Adrenal gland (tissue), 12 donors: ENCODE results near the gene CDKAL1. TPM values are rescaled to one million over a fixed set of nuclear protein-coding genes. Genes with fewer than 3 reads are reported as not detected.

Source experiments
- DNase-seq, 7 donors: peaks; one replicate each; pipeline ENCODE4 v3.0.0-alpha.2; 2019 to 2020
- H3K27ac ChIP-seq, 5 donors: fragments of 200-600 bp; sonication (generic) in 4 of 5; 1 replicate in 3 of 5; 2 replicates in 2 of 5; pipeline versions ENCODE4 v1.5.1 to v1.8.0; 2016 to 2020; ENCODE audit warnings: mild to moderate bottlenecking in 1 of 5
- H3K27me3 ChIP-seq: fragments of 200-600 bp; 2 replicates; pipeline ENCODE4 v1.8.0; 2021
- H3K36me3 ChIP-seq, 2 donors: fragments of 200-600 bp; replicated peaks in 1 of 2; 1 replicate in 1 of 2; 2 replicates in 1 of 2; pipeline versions ENCODE4 v1.5.1 to v1.8.0; 2018 to 2022
- H3K4me1 ChIP-seq, 2 donors: fragments of 200-600 bp; replicated peaks in 1 of 2; 1 replicate in 1 of 2; 2 replicates in 1 of 2; pipeline versions ENCODE4 v1.5.1 to v1.8.0; 2018 to 2021
- H3K4me3 ChIP-seq, 4 donors: fragments of 200-600 bp; sonication (generic) in 3 of 4; one replicate each; pipeline ENCODE4 v1.5.1; 2016 to 2018
- H3K9me3 ChIP-seq, 3 donors: fragments of 200-600 bp; sonication (generic) in 1 of 3; replicated peaks in 1 of 3; 1 replicate in 2 of 3; 2 replicates in 1 of 3; pipeline versions ENCODE4 v1.5.1 to v1.8.0; 2016 to 2021
- POLR2A ChIP-seq, 2 donors: fragments of 450-650 bp; IDR thresholded peaks; one replicate each; pipeline ENCODE4 v1.6.1; 2017; ENCODE audit warnings: antibody characterized with exemption in 2 of 2, mild to moderate bottlenecking in 2 of 2, moderate library complexity in 1 of 2
- WGBS, 4 donors: extraction: QIAGEN DNeasy Blood & Tissue Kit in 2 of 4; methylation state at CpG; one replicate each; pipeline versions ENCODE4 v1.1.5 to v1.1.7; 2013 to 2017; 5-methylcytosine and 5-hydroxymethylcytosine counted together
- intact Hi-C, 2 donors: fragments of 100-400 bp; cut with DNase I; formaldehyde crosslinking; loops; one replicate each; pipeline versions ENCODE4 v1.14.1 to v1.15.0; 2022 to 2023
- polyA plus RNA-seq, 3 donors: library from polyadenylated mRNA; stranded (reverse); fragments of 200-250 nt in 2 of 3; fragments of 350-450 nt in 1 of 3; fragmentation: Illumina TruSeq in 1 of 3; extraction: RNeasy Lipid Tissue Mini Kit (QIAGEN cat#74804) in 1 of 3; gene quantifications; one replicate each; pipeline ENCODE4 v1.2.3, GENCODE V29; 2013 to 2014
- total RNA-seq, 9 donors: library from RNA; depleted of rRNA in 4 of 9; stranded (reverse); fragments of >200 nt in 4 of 9; fragments of 120-200 nt in 1 of 9; fragmentation: NEBNext Ultra II Directional in 1 of 9; extraction: Animal tissue kit (Norgen Biotek cat#: 25700) in 1 of 9; gene quantifications; one replicate each; pipeline versions ENCODE4 v1.1.0 to v1.2.4, GENCODE V29; 2013 to 2023
- TF ChIP-seq, protein P1 (sequence below), 6 experiments: fragments of 450-650 bp in 4 of 6; fragments of 200-600 bp in 2 of 6; sonication (generic) in 1 of 6; IDR thresholded peaks; 1 replicate in 5 of 6; 2 replicates in 1 of 6; pipeline versions ENCODE4 v1.5.1 to v1.8.0; 2016 to 2021; ENCODE audit warnings: antibody characterized with exemption in 6 of 6, mild to moderate bottlenecking in 2 of 6, moderate library complexity in 1 of 6
- donor health status: healthy with polysubstance abuse.
- donor health status: Bipolar disorder and iron deficiency.
- donor health status: DM: yes; HTN: yes; CAD: no.
- donor health status: DM: no; HTN: no; CAD: no.
- donor health status: DM: no; HTN: no; CAD: no.
- donor health status: DM: yes; HTN: yes; CAD: no.

The CDKAL1 gene
- total and polyA plus RNA-seq, 12 donors, result 3.9 to 21.1 (median 10.6) TPM

DNA sequence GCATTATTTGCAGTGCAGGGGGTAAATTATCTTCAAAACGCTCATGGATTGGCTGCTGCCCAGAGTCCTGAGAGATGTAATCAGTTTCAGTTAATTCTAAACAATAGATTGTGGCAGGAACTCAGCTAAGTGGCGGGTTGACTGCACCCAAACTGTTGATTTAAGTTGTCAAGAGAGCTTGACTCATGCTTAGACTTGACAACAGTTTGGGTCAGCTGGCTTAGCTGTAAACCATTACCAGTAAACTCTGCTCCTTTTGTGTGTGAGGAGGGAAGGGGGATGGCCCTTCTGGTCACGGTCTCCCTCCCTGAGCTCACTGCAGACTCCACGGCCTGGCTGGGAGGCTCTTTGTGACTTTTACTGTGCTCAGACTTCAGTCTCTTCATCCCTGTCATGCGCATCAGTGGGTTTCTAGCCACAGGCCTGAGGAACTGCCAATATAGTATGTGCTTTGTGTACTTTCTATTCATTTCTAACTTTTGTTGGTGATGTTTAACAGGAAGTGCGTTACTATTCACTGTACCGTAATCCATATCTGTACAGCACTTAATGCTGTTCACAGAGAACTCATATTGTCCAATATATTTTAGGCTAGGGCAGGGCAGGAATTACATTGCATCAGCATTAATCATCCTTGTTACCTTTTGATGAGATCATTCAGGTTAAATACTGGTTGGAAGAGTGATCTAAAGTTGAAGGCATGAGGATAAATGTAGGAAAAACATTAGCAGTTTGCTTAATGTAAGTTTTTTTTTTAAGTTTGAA is 488.3 kb downstream of the CDKAL1 start:
- H3K4me3 ChIP-seq, result no peak overlapping the region
- no peaks in the 10 kb centered on the region for H3K36me3 ChIP-seq
- no peaks in the 10 kb centered on the region for H3K27me3 ChIP-seq
- H3K4me1 ChIP-seq, result no peaks in the 10 kb centered on the region
- no peak overlapping the region for H3K27ac ChIP-seq
- TF ChIP-seq, protein P1, sequence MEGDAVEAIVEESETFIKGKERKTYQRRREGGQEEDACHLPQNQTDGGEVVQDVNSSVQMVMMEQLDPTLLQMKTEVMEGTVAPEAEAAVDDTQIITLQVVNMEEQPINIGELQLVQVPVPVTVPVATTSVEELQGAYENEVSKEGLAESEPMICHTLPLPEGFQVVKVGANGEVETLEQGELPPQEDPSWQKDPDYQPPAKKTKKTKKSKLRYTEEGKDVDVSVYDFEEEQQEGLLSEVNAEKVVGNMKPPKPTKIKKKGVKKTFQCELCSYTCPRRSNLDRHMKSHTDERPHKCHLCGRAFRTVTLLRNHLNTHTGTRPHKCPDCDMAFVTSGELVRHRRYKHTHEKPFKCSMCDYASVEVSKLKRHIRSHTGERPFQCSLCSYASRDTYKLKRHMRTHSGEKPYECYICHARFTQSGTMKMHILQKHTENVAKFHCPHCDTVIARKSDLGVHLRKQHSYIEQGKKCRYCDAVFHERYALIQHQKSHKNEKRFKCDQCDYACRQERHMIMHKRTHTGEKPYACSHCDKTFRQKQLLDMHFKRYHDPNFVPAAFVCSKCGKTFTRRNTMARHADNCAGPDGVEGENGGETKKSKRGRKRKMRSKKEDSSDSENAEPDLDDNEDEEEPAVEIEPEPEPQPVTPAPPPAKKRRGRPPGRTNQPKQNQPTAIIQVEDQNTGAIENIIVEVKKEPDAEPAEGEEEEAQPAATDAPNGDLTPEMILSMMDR (IDR thresholded peaks at IDR 0.05), result no peak
- no peak for TF ChIP-seq POLR2A (IDR thresholded peaks at IDR 0.05)
- DNase-seq, result no peak
- no peaks in the 10 kb centered on the region for H3K9me3 ChIP-seq
- intact Hi-C loops, result no loop called here
- WGBS, 4 donors, result 89 to 99% (median 93%) methylated on average over 7 of the region's 7 CpGs

DNA sequence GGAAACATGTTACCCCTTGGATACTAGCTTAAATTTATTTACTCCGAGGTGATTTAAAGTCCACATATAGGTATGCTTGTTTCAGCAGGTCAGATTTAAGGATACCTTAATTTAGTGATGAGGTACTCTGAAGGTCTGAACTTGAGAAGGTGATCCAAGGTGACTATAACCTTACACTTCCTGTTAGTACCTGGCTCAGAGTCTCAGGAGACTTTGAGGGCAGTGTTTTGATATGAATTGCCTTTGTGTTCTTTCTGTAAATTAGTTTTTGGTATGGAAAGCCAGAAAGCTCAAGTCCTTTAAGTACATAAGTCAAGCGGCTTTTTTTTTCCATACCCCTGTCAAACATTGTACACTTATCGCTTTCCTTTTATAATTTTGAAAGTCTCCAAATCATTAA is 489.0 kb downstream of the CDKAL1 start:
- Histone ChIP-seq H3K9me3 (no peaks in the 10 kb centered on the region), H3K4me1 (no peaks in the 10 kb centered on the region), H3K27me3 (no peaks in the 10 kb centered on the region), H3K27ac (no peak overlapping the region), H3K4me3 (no peak overlapping the region), H3K36me3 (no peaks in the 10 kb centered on the region)
- DNase-seq, result no peak
- WGBS, 4 donors, result 92 to 99% (median 98%) methylated on average over 3 of the region's 3 CpGs
- no peak for TF ChIP-seq POLR2A (IDR thresholded peaks at IDR 0.05)
- TF ChIP-seq, protein P1 (IDR thresholded peaks at IDR 0.05), result no peak
- intact Hi-C loops, result no loop called here

DNA sequence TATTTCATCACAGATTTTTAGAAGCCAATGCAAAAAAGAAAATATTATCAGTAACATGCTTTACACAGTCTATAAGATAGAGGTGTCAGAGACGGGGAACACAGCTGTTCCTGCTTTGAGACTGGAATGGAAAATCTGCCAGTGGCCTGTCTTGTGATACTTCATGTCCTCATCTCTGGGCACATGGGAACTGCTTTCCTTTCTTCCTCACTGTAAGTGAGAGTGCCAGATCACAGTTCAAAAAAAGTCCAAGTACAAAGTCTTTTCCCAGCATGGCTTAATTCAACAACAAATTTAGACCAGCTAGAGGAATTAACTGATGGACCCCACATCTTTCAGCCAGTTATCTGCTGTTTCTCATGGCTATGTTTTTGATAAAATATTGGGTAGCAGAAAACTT is 490.4 kb downstream of the CDKAL1 start:
- intact Hi-C loops, result no loop called here
- no peak overlapping the region for H3K27ac ChIP-seq
- H3K9me3 ChIP-seq, result no peaks in the 10 kb centered on the region
- 86 to 95% (median 87%) methylated on average over 1 of the region's 1 CpG for WGBS, 4 donors
- H3K36me3 ChIP-seq, result no peaks in the 10 kb centered on the region
- no peak for TF ChIP-seq POLR2A (IDR thresholded peaks at IDR 0.05)
- no peak overlapping the region for H3K4me3 ChIP-seq
- DNase-seq, result no peak
- H3K4me1 ChIP-seq, result no peaks in the 10 kb centered on the region
- H3K27me3 ChIP-seq, result no peaks in the 10 kb centered on the region

DNA sequence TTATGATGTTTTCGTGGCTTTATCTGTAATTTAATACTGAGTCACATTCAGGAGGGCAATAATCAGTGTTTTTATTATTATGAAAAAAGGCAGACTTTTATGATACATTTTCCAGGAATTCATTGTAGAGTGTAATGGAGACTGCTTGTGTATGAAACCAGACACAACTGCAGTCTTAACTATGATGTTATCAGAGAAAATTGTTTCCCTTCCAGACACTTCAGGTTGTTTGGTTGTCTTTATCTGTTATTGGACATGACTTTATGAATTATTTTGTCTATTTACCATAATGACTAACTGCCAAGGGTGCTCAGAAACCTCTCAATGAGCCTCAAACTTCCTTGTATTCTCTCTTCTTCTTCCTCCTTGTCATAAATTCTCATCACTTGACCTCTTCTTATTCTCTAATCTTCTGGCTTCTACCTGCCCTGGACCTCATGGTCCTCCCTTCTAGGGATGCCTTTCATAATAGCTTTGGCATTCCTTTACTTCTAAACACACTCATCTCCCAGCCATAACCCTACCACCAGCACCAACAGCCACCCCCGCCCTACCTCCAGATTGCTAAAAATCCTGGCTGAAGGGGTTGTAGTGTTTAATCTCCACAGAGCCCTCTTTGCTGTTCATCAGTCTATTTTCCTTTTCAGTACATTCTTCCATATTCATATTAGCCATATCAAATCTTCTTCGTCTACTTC is 492.5 kb downstream of the CDKAL1 start:
- Histone ChIP-seq H3K36me3 (no peaks in the 10 kb centered on the region), H3K4me3 (no peak overlapping the region), H3K9me3 (no peaks in the 10 kb centered on the region), H3K27me3 (no peaks in the 10 kb centered on the region), H3K4me1 (no peaks in the 10 kb centered on the region), H3K27ac (no peak overlapping the region)
- no peak for DNase-seq
- WGBS, 4 donors, result 82 to 89% (median 87%) methylated on average over 3 of the region's 3 CpGs
- TF ChIP-seq, protein P1 (IDR thresholded peaks at IDR 0.05), result no peak
- no peak for TF ChIP-seq POLR2A (IDR thresholded peaks at IDR 0.05)
- intact Hi-C loops, result no loop called here
